ENCODE data around the gene RNF215. TPM values are rescaled to one million over a fixed set of nuclear protein-coding genes. Genes with fewer than 3 reads are reported as not detected.

Gene RNF215
- total and polyA plus RNA-seq, 2 of the 13 experiments (the other 11 are each of a cell fraction or from before 2014, with no cell fraction given), result 5.3 to 6.1 TPM

DNA sequence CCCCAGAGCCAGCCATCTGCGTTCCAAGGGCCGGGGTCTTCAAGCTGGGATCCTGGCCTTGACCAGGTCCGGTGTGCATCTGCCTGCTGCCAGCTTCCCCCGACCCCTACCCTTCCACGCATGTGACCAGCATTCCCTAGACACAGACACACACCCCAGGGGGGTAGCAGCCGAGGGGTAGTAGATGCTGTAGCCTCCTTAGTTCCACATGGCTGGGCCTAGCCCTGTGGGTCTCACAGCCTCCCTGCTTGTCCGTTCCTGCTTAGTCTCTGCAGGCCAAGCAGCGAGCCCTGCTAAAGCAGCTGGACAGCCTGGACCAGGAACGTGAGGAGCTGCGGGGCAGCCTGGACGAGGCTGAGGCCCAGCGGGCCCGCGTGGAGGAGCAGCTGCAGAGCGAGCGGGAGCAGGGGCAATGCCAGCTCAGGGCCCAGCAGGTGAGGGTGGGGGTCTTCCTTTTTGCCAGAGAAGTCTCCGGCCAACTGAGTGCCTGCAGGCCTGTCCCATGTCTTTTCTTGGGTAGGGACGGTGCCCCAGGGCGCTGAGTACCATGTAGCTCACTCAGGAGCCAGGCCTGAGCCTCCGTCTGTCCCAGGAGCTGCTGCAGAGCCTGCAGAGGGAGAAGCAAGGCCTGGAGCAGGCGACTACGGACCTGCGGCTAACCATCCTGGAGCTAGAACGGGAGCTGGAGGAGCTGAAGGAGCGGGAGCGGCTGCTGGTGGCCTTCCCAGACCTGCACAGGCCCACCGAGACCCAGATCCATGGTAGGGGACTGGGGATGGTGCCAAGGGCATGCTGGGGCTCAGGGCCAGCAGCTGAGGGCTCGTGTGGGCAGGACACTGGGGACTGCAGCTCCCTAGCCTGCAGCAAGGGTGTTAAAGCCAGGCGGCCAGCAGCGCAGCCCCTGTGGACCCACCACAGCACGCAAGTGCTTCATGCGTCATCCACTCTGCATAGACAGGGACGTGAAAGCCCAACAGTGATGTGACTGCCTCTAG is 13.6 kb downstream of the RNF215 start:
- H3K4me2 ChIP-seq (ENCODE audit: low read depth, low read length), result no peak overlapping the region
- no peaks in the 10 kb centered on the region for H3K9me3 ChIP-seq (ENCODE audit: low read length)
- TF ChIP-seq ZNF737 (CRISPR knock-in tag; IDR thresholded peaks at IDR 0.05; ENCODE audit: borderline replicate concordance) (no peak), AGO2 (optimal IDR thresholded peaks at IDR 0.05; ENCODE audit: low read depth, low read length) (peak; percentile 61), ZNF598 (CRISPR knock-in tag; IDR thresholded peaks at IDR 0.05; ENCODE audit: borderline replicate concordance) (no peak)
- TF ChIP-seq, protein P1, sequence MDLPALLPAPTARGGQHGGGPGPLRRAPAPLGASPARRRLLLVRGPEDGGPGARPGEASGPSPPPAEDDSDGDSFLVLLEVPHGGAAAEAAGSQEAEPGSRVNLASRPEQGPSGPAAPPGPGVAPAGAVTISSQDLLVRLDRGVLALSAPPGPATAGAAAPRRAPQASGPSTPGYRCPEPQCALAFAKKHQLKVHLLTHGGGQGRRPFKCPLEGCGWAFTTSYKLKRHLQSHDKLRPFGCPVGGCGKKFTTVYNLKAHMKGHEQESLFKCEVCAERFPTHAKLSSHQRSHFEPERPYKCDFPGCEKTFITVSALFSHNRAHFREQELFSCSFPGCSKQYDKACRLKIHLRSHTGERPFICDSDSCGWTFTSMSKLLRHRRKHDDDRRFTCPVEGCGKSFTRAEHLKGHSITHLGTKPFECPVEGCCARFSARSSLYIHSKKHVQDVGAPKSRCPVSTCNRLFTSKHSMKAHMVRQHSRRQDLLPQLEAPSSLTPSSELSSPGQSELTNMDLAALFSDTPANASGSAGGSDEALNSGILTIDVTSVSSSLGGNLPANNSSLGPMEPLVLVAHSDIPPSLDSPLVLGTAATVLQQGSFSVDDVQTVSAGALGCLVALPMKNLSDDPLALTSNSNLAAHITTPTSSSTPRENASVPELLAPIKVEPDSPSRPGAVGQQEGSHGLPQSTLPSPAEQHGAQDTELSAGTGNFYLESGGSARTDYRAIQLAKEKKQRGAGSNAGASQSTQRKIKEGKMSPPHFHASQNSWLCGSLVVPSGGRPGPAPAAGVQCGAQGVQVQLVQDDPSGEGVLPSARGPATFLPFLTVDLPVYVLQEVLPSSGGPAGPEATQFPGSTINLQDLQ (CRISPR knock-in tag; IDR thresholded peaks at IDR 0.05), result no peak
- ATAC-seq (peak; percentile 6), DNase-seq (ENCODE audit: low spot score) (no peak), FAIRE-seq (no peak)
- in situ Hi-C loops (cut with HindIII; ENCODE audit: extremely low pct_ligation_motif_present, low pct_unique_long_range_greater_than_20kb), result no loop called here
- H3K9ac ChIP-seq (ENCODE audit: insufficient read depth, low read depth, low read length), result no peak overlapping the region
- no peaks in the 10 kb centered on the region for H3K4me1 ChIP-seq (ENCODE audit: insufficient read depth, low read length)
- CTCF ChIA-PET (ENCODE audit: low intra/inter-chr PET ratio, low total read pairs), result no interaction called here
- intact Hi-C loops (cut with micrococcal nuclease; ENCODE audit: unreplicated experiment), result no loop called here
- 73% methylated on average over 9 of the region's 33 CpGs for WGBS (ENCODE audit: low lambda C conversion rate)
- no peak overlapping the region for H3K4me3 ChIP-seq (replicated peaks in 1 of 3; ENCODE audit: insufficient read depth in 1 of 3, low read depth in 2 of 3, low read length in 3 of 3)
- POLR2A ChIA-PET, result interaction anchor here (0.7 to 1.8 kb wide), 2 partner anchors 17 to 68 kb away, joined by 3 to 9 read pairs; partner anchors contain the start of genes CCDC157 and SF3A1
- BruUV-seq (replicated peaks), result no TSS peak
- no peaks in the 10 kb centered on the region for H4K20me1 ChIP-seq (ENCODE audit: insufficient read depth, low read length)
- H3K79me2 ChIP-seq (ENCODE audit: insufficient read depth, low read length), result no peaks in the 10 kb centered on the region
- no peak overlapping the region for H3K27ac ChIP-seq (ENCODE audit: extremely low read length, insufficient read depth, low read length)
- no peaks in the 10 kb centered on the region for H3K36me3 ChIP-seq (replicated peaks in 1 of 2; ENCODE audit: control insufficient read depth in 1 of 2, insufficient read depth in 2 of 2, low read length in 2 of 2)
- no peaks in the 10 kb centered on the region for H3K27me3 ChIP-seq (ENCODE audit: control insufficient read depth in 1 of 2, insufficient read depth in 2 of 2, low read length in 2 of 2)
- no peak overlapping the region for H2AFZ ChIP-seq (ENCODE audit: low read length)
